Ascending aorta (tissue), 2 donors: Measurements from ENCODE around the gene SMARCA4. TPM values are rescaled to one million over a fixed set of nuclear protein-coding genes. Genes with fewer than 3 reads are reported as not detected.
"Not testable (repeated sequence)": the region's sequence is repeated elsewhere in the genome, so short reads cannot be mapped to it uniquely, and the experiment has no call there.

Source experiments
- DNase-seq, 2 donors: peaks; one replicate each; pipeline ENCODE4 v3.0.0-alpha.2; 2019; ENCODE audit warnings: low spot score in 2 of 2
- H3K27ac ChIP-seq, 2 donors: fragments of 200-600 bp; sonication (generic); one replicate each; pipeline ENCODE4 v1.5.1; 2016 to 2017; ENCODE audit warnings: mild to moderate bottlenecking in 1 of 2
- H3K27me3 ChIP-seq: fragments of 200-600 bp; sonication (generic); one replicate; pipeline ENCODE4 v1.5.1; 2017
- H3K36me3 ChIP-seq, 2 donors: fragments of 200-600 bp; sonication (generic); one replicate each; pipeline ENCODE4 v1.5.1; 2016
- H3K4me1 ChIP-seq, 2 donors: fragments of 200-600 bp; sonication (generic); one replicate each; pipeline ENCODE4 v1.5.1; 2016 to 2017; ENCODE audit warnings: mild to moderate bottlenecking in 1 of 2
- H3K4me3 ChIP-seq, 2 donors: fragments of 200-600 bp; sonication (generic); one replicate each; pipeline ENCODE4 v1.5.1; 2016 to 2017; ENCODE audit warnings: mild to moderate bottlenecking in 1 of 2
- H3K9me3 ChIP-seq, 2 donors: fragments of 200-600 bp; sonication (generic); one replicate each; pipeline ENCODE4 v1.5.1; 2016
- intact Hi-C: fragments of 100-400 bp; cut with DNase I; formaldehyde crosslinking; loops from one replicate; pipeline ENCODE4 v1.15.1; 2023
- total RNA-seq: library from RNA; depleted of rRNA; stranded (reverse); fragments of >200 nt; gene quantifications from one replicate; pipeline ENCODE4 v1.1.0, GENCODE V29; 2016
- TF ChIP-seq, protein P1 (sequence below), 3 experiments: fragments of 200-600 bp in 2 of 3; fragments of 450-650 bp in 1 of 3; sonication (generic) in 2 of 3; IDR thresholded peaks; one replicate each; pipeline ENCODE4 v1.5.1; 2016 to 2019; ENCODE audit warnings: antibody characterized with exemption in 3 of 3, mild to moderate bottlenecking in 1 of 3, moderate library complexity in 1 of 3

Gene SMARCA4
- total RNA-seq, 1 donor from 2014 or later, result 89.5 TPM

DNA sequence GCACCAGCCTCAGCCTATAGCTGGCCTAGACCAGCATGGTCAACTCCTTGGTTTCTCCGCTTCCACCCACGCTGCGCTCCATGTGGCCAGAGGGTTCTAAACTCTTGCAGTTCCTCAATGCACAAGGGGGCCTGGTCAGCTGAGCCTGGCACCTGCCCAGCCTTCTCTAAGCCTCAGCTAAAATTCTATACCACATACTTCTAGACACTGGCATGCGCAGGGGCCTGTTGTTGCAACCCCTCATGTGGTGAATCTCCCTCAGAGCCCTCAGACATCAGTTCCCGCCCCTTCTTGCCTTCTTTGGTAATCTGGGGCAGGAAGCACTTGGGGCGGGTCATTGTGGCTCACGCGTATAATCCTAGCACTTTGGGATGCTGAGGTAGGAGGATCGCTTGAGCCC lies 108.7 kb downstream of the SMARCA4 start:
- intact Hi-C loops, result no loop called here

DNA sequence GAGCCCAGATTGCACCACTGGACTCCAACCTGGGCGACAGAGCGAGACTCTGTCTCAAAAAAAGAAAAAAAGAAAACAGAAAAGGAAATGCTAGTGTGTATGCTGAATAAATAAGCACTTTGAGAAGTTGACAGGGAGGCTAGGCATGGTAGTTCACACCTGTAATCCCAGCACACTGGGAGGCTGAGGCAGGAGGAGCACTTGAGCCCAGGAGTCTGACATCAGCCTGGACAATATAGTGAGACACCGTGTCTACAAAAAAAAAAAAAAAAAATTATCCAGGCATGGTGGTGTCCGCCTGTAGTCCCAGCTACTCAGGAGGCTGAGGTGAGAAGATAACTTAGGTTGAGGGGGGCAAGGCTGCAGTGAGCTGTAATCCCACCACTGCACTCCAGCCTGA lies 109.3 kb downstream of the SMARCA4 start:
- Histone ChIP-seq H3K4me1 (no peaks in the 10 kb centered on the region), H3K27me3 (no peaks in the 10 kb centered on the region), H3K4me3 (no peak overlapping the region), H3K9me3 (no peaks in the 10 kb centered on the region), H3K36me3 (peaks cover 0 to 12% of the 10 kb centered on the region in 2 donors), H3K27ac (no peak overlapping the region)
- TF ChIP-seq, protein P1, sequence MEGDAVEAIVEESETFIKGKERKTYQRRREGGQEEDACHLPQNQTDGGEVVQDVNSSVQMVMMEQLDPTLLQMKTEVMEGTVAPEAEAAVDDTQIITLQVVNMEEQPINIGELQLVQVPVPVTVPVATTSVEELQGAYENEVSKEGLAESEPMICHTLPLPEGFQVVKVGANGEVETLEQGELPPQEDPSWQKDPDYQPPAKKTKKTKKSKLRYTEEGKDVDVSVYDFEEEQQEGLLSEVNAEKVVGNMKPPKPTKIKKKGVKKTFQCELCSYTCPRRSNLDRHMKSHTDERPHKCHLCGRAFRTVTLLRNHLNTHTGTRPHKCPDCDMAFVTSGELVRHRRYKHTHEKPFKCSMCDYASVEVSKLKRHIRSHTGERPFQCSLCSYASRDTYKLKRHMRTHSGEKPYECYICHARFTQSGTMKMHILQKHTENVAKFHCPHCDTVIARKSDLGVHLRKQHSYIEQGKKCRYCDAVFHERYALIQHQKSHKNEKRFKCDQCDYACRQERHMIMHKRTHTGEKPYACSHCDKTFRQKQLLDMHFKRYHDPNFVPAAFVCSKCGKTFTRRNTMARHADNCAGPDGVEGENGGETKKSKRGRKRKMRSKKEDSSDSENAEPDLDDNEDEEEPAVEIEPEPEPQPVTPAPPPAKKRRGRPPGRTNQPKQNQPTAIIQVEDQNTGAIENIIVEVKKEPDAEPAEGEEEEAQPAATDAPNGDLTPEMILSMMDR (IDR thresholded peaks at IDR 0.05), result no peak
- intact Hi-C loops, result no loop called here
- DNase-seq, result no peak

More for the DNA sequence above, 108.7 kb downstream of the SMARCA4 start:
- Histone ChIP-seq H3K4me3 (no peak overlapping the region), H3K27ac (no peak overlapping the region), H3K4me1 (no peaks in the 10 kb centered on the region), H3K27me3 (no peaks in the 10 kb centered on the region), H3K36me3 (peaks cover 0 to 12% of the 10 kb centered on the region in 2 donors), H3K9me3 (no peaks in the 10 kb centered on the region)
- no peak for DNase-seq
- TF ChIP-seq, protein P1 (IDR thresholded peaks at IDR 0.05), result no peak

- Histone ChIP-seq H3K4me3 (no peak overlapping the region), H3K9me3 (no peaks in the 10 kb centered on the region), H3K36me3 (no peaks in the 10 kb centered on the region), H3K27me3 (no peaks in the 10 kb centered on the region), H3K4me1 (no peaks in the 10 kb centered on the region), H3K27ac (no peak overlapping the region)
- intact Hi-C loops, result no loop called here
- TF ChIP-seq, protein P1 (IDR thresholded peaks at IDR 0.05), result no peak
- DNase-seq, result no peak
These were observed 112.7 kb downstream of the SMARCA4 start for GRCh38 chr19:11073568-11073967.

DNA sequence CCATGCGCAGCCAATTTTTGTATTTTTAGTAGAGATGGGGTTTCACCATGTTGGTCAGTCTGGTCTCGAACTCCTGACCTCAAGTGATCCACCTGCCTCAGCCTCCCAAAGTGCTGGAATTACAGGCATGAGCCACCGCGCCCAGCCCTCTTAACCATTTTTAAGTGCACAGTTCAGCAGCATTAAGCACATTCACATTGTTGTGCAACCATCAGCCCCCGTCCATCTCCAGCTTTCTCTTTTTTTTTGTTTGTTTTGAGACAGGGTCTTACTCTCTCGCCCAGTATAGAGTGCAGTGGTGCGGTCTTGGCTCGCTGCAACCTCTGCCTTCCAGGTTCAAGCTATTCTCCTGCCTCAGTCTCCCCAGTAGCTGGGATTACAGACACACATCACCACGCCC lies 116.0 kb downstream of the SMARCA4 start:
- DNase-seq, intact Hi-C loops, H3K27ac ChIP-seq, H3K4me3 ChIP-seq, H3K4me1 ChIP-seq, H3K9me3 ChIP-seq, H3K27me3 ChIP-seq, H3K36me3 ChIP-seq: not testable (repeated sequence)

DNA sequence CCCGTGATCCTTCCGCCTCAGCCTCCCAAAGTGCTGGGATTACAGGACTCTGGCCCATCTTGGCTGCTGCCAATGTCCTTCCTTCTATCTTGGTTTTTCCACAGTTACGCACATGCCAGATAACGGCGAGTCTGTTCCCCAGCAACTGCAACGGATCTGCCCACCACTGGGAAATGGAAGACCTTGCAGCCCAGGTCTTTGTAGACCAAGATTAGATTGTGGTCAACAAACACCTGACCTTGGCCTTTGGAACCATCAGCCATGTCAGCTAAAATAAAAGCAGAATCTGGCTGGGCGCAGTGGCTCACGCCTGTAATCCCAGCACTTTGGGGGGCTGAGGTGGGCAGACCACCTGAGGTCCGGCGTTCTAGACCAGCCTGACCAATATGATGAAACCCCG lies 118.1 kb downstream of the SMARCA4 start:
- DNase-seq, result no peak
- no peak overlapping the region for H3K4me3 ChIP-seq
- intact Hi-C loops, result loop anchor here (2.0 kb wide), 1 partner anchor 24 kb away; no protein-coding TSS in a partner anchor
- H3K27ac ChIP-seq, result no peak overlapping the region
- H3K27me3 ChIP-seq, result no peaks in the 10 kb centered on the region
- peaks cover 0 to 4% of the 10 kb centered on the region in 2 donors for H3K4me1 ChIP-seq
- no peaks in the 10 kb centered on the region for H3K36me3 ChIP-seq
- no peaks in the 10 kb centered on the region for H3K9me3 ChIP-seq
- TF ChIP-seq, protein P1 (IDR thresholded peaks at IDR 0.05), result no peak

DNA sequence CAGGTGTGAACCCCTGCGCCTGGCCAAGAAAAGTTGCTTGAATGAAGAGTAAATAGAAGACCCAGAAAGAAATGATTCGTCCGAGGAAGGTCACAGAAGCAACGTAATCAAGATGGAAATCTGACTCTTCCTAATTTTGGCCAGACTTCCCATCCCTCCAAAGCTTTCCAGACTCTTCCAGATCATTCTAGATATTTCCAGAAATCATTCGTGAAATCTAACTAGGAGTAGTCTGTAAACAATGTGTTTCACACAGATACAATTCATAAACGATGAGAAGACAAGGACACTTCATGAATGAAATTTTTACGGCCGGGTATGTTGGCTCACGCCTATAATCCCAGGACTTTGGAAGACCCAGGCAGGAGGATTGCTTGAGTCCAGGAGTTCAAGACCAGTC lies 119.2 kb downstream of the SMARCA4 start:
- Histone ChIP-seq H3K4me1 (peaks cover 2 to 15% of the 10 kb centered on the region in 2 donors), H3K27ac (no peak overlapping the region), H3K36me3 (no peaks in the 10 kb centered on the region), H3K27me3 (no peaks in the 10 kb centered on the region), H3K4me3 (no peak overlapping the region), H3K9me3 (no peaks in the 10 kb centered on the region)
- TF ChIP-seq, protein P1 (IDR thresholded peaks at IDR 0.05), result no peak
- intact Hi-C loops, result loop anchor here (2.0 kb wide), 1 partner anchor 23 kb away; no protein-coding TSS in a partner anchor
- no peak for DNase-seq
